ENCODE measurements around the gene AKT1S1. TPM values are rescaled to one million over a fixed set of nuclear protein-coding genes. Genes with fewer than 3 reads are reported as not detected.

Gene AKT1S1
- total RNA-seq, 2 experiments from 2014 or later, result 7.3 to 19.8 TPM

DNA sequence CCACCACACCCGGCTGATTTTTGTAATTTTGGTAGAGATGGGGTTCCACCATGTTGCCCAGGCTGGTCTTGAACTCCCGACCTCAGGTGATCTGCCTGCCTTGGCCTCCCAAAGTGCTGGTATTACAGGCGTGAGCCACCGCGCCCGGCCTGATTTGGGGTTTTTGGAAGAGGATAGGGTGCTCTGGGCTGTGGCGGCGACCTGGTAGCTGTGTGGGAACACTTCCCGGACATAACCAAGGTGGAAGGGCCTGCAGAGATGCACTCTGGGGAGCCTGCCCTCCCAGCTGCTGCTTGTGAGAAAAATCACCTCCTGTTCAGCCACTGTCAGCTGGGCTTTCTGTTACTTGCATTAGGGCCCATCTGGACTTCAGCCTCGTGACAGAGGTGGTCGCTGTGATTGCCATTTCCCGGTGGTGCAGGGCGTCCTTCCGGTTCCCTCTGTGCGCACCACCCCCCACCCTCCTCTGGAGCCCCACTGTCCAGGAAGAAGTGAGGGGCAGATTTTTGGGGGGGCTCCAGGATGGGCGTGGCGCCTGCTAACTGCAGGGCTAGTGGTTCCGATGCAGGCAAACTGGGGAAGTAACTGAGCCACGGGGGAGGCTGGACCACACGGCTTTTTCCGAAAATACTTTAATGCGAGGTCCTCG, 12.0 kb upstream of the AKT1S1 start:
- CTCF ChIA-PET (ENCODE audit: unreplicated experiment), result no interaction called here
- intact Hi-C loops (cut with micrococcal nuclease; ENCODE audit: unreplicated experiment), result no loop called here
- peaks cover 5% of the 10 kb centered on the region for H3K4me1 ChIP-seq (ENCODE audit: insufficient read depth, low read length, poor library complexity, severe bottlenecking)
- no TSS peak for BruUV-seq (replicated peaks)
- H3K4me3 ChIP-seq (ENCODE audit: low read depth, low read length, poor library complexity, severe bottlenecking), result no peak overlapping the region
- H3K36me3 ChIP-seq (ENCODE audit: insufficient read depth, low read length), result no peaks in the 10 kb centered on the region
- no peak overlapping the region for H2AFZ ChIP-seq (ENCODE audit: low read length)
- no peaks in the 10 kb centered on the region for H3K79me2 ChIP-seq (ENCODE audit: insufficient read depth, low read depth, low read length)
- TF ChIP-seq, protein P1, sequence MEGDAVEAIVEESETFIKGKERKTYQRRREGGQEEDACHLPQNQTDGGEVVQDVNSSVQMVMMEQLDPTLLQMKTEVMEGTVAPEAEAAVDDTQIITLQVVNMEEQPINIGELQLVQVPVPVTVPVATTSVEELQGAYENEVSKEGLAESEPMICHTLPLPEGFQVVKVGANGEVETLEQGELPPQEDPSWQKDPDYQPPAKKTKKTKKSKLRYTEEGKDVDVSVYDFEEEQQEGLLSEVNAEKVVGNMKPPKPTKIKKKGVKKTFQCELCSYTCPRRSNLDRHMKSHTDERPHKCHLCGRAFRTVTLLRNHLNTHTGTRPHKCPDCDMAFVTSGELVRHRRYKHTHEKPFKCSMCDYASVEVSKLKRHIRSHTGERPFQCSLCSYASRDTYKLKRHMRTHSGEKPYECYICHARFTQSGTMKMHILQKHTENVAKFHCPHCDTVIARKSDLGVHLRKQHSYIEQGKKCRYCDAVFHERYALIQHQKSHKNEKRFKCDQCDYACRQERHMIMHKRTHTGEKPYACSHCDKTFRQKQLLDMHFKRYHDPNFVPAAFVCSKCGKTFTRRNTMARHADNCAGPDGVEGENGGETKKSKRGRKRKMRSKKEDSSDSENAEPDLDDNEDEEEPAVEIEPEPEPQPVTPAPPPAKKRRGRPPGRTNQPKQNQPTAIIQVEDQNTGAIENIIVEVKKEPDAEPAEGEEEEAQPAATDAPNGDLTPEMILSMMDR (conservative IDR thresholded peaks at IDR 0.05; ENCODE audit: low read length), result no peak
- TF ChIP-seq EZH2phosphoT487 (IDR thresholded peaks at IDR 0.05; ENCODE audit: borderline replicate concordance, low read depth, low read length), result no peak
- H3K4me2 ChIP-seq (ENCODE audit: low read length), result no peak overlapping the region
- no peak overlapping the region for H3K27ac ChIP-seq (ENCODE audit: low read depth, low read length, poor library complexity, severe bottlenecking)
- H3K9me2 ChIP-seq (ENCODE audit: insufficient read depth, low read length), result no peaks in the 10 kb centered on the region
- H4K20me1 ChIP-seq (ENCODE audit: insufficient read depth, low read length), result no peaks in the 10 kb centered on the region
- no peak for DNase-seq (ENCODE audit: low spot score)
- POLR2A ChIA-PET, result no interaction called here
- no peaks in the 10 kb centered on the region for H3K9me3 ChIP-seq (ENCODE audit: low read length)

DNA sequence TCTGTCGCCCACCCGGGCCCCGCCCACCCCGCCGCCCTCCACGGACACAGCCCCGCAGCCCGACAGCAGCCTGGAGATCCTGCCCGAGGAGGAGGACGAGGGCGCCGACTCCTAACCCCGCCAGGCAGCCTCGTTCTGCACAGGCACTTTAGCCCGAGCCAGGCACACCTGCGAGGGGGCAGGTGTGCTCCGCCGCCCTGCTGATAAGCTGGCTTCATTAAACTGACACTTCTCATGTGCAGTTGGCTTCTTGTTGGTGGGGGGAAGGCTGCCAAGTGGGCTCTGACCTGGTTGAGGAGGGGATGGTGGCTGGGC, 11.3 kb upstream of the AKT1S1 start:
- Histone ChIP-seq H3K4me2 (ENCODE audit: low read length) (no peak overlapping the region), H3K9me3 (ENCODE audit: low read length) (no peaks in the 10 kb centered on the region), H3K36me3 (ENCODE audit: insufficient read depth, low read length) (peaks cover 2% of the 10 kb centered on the region), H3K4me3 (ENCODE audit: low read depth, low read length, poor library complexity, severe bottlenecking) (no peak overlapping the region), H3K27ac (ENCODE audit: low read depth, low read length, poor library complexity, severe bottlenecking) (no peak overlapping the region), H4K20me1 (ENCODE audit: insufficient read depth, low read length) (no peaks in the 10 kb centered on the region), H2AFZ (ENCODE audit: low read length) (no peak overlapping the region), H3K9me2 (ENCODE audit: insufficient read depth, low read length) (no peaks in the 10 kb centered on the region), H3K79me2 (ENCODE audit: insufficient read depth, low read depth, low read length) (no peaks in the 10 kb centered on the region), H3K4me1 (ENCODE audit: insufficient read depth, low read length, poor library complexity, severe bottlenecking) (peaks cover 5% of the 10 kb centered on the region)
- DNase-seq (ENCODE audit: low spot score), result no peak
- BruUV-seq (replicated peaks), result no TSS peak
- intact Hi-C loops (cut with micrococcal nuclease; ENCODE audit: unreplicated experiment), result no loop called here
- ChIA-PET POLR2A (no interaction called here), CTCF (ENCODE audit: unreplicated experiment) (no interaction called here)
- TF ChIP-seq, protein P1 (conservative IDR thresholded peaks at IDR 0.05; ENCODE audit: low read length), result no peak
- no peak for TF ChIP-seq EZH2phosphoT487 (IDR thresholded peaks at IDR 0.05; ENCODE audit: borderline replicate concordance, low read depth, low read length)

DNA sequence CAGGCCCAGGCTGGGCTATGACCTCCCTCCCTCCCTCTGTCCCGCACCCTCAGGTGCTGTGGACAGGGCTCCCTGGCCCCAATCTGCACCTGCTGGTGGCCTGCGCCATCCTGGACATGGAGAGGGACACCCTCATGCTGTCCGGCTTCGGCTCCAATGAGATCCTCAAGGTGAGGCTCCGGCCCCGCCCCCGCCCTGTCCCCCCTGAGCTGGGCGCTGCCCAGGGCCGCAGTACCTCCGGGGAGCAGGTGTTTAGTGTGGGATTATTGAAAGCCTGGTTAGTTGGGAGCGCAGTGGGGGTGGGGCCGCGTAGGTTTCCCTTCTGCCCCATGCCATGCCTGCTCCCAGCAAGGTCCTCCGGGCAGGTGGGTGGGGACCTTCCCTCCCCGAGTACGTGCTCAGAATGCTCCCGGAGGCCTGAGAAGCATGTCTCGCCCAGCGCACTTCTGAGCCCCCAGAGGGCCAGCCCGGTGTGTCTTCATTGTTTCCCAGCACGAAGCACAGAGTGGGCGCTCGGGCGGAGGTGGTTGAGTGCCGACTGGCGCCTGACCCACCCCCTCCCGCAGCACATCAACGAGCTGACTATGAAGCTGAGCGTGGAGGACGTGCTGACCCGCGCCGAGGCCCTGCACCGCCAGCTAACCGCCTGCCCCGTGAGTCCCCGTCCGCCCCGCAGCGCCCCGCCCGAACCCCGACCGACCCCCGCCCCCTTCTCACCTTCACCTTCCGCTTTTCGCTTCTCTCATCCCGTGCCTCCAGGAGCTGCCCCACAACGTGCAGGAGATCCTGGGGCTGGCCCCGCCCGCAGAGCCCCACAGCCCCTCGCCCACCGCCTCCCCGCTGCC, 10.7 kb upstream of the AKT1S1 start:
- intact Hi-C loops (cut with micrococcal nuclease; ENCODE audit: unreplicated experiment), result no loop called here
- Histone ChIP-seq H3K9me3 (ENCODE audit: low read length) (no peaks in the 10 kb centered on the region), H4K20me1 (ENCODE audit: insufficient read depth, low read length) (no peaks in the 10 kb centered on the region), H3K9me2 (ENCODE audit: insufficient read depth, low read length) (no peaks in the 10 kb centered on the region), H3K27ac (ENCODE audit: low read depth, low read length, poor library complexity, severe bottlenecking) (no peak overlapping the region), H3K4me3 (ENCODE audit: low read depth, low read length, poor library complexity, severe bottlenecking) (no peak overlapping the region), H3K79me2 (ENCODE audit: insufficient read depth, low read depth, low read length) (no peaks in the 10 kb centered on the region), H3K4me1 (ENCODE audit: insufficient read depth, low read length, poor library complexity, severe bottlenecking) (peaks cover 5% of the 10 kb centered on the region), H3K36me3 (ENCODE audit: insufficient read depth, low read length) (peaks cover 7% of the 10 kb centered on the region), H2AFZ (ENCODE audit: low read length) (no peak overlapping the region), H3K4me2 (ENCODE audit: low read length) (no peak overlapping the region)
- no peak for TF ChIP-seq EZH2phosphoT487 (IDR thresholded peaks at IDR 0.05; ENCODE audit: borderline replicate concordance, low read depth, low read length)
- TF ChIP-seq, protein P1 (conservative IDR thresholded peaks at IDR 0.05; ENCODE audit: low read length), result no peak
- no TSS peak for BruUV-seq (replicated peaks)
- CTCF ChIA-PET (ENCODE audit: unreplicated experiment), result no interaction called here
- POLR2A ChIA-PET, result no interaction called here
- no peak for DNase-seq (ENCODE audit: low spot score)
